Cardiac muscle cell (in vitro differentiated cells and primary cell): ENCODE measurements around the gene DPF3. TPM values are rescaled to one million over a fixed set of nuclear protein-coding genes. Genes with fewer than 3 reads are reported as not detected.

Experiments used
- DNase-seq, 2 donors: peaks; one replicate each; pipeline versions ENCODE4 v3.0.0 to v3.0.0-alpha.2; 2010 to 2017; ENCODE audit warnings: low read depth in 1 of 2, low spot score in 1 of 2
- H3K27ac ChIP-seq: fragments of 200-600 bp; sonication (generic); 2 replicates; pipeline ENCODE4 v1.5.1; 2016
- H3K27me3 ChIP-seq: fragments of 200-600 bp; sonication (generic); 2 replicates; pipeline ENCODE4 v1.6.0; 2016; ENCODE audit warnings: control low read depth
- H3K36me3 ChIP-seq: fragments of 200-600 bp; sonication (generic); 2 replicates; pipeline ENCODE4 v1.5.1; 2016; ENCODE audit warnings: control low read depth
- H3K4me1 ChIP-seq: fragments of 200-600 bp; sonication (generic); 2 replicates; pipeline ENCODE4 v1.8.1; 2017; ENCODE audit warnings: low read depth, mild to moderate bottlenecking, mixed run types
- H3K4me3 ChIP-seq: fragments of 200-600 bp; sonication (generic); 2 replicates; pipeline ENCODE4 v1.5.1; 2016; ENCODE audit warnings: mild to moderate bottlenecking
- H3K9me3 ChIP-seq: fragments of 200-600 bp; sonication (generic); 2 replicates; pipeline ENCODE4 v1.5.1; 2017; ENCODE audit warnings: low read depth, mild to moderate bottlenecking, control low read depth
- polyA plus RNA-seq: library from polyadenylated mRNA; unstranded; fragments of >200 nt; fragmentation: Nextera tagmentation; extraction: Ambion mirVana; gene quantifications from 2 replicates; pipeline ENCODE4 v1.2.1, GENCODE V29; 2016
- total RNA-seq: library from RNA; depleted of rRNA; stranded (reverse); fragments of >200 nt; gene quantifications from 2 replicates; pipeline ENCODE4 v1.2.3, GENCODE V29; 2016
- TF ChIP-seq, protein P1 (sequence below): IDR thresholded peaks from 2 replicates; pipeline ENCODE4 v1.5.1; 2012; ENCODE audit warnings: low read depth, mild to moderate bottlenecking, low read length

DPF3 gene
- total and polyA plus RNA-seq, 2 experiments from 2014 or later: 25.9 to 84.8 TPM

DNA sequence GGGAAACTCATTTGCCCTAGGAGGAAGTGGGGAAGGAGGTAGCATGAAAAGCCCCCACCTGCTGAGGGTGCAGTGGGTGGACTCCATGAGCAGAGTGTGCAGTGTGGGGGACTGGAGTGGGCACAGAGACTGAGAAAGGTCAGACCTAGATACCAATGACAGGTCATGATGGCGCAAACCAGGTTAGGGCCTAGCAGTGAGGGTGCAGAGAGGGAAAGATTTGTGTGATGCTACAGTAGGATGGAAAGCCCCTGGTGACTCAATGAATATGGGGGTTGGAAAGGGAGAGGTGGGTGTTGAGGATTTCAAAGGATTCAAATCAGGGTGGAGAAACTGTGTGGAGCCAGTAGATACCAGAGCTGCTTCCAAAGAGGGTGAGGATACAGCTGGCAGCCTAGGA is 319.2 kb downstream of the DPF3 start:
- H3K36me3 ChIP-seq: no peaks in the 10 kb centered on the region
- no peaks in the 10 kb centered on the region for H3K9me3 ChIP-seq
- TF ChIP-seq, protein P1, sequence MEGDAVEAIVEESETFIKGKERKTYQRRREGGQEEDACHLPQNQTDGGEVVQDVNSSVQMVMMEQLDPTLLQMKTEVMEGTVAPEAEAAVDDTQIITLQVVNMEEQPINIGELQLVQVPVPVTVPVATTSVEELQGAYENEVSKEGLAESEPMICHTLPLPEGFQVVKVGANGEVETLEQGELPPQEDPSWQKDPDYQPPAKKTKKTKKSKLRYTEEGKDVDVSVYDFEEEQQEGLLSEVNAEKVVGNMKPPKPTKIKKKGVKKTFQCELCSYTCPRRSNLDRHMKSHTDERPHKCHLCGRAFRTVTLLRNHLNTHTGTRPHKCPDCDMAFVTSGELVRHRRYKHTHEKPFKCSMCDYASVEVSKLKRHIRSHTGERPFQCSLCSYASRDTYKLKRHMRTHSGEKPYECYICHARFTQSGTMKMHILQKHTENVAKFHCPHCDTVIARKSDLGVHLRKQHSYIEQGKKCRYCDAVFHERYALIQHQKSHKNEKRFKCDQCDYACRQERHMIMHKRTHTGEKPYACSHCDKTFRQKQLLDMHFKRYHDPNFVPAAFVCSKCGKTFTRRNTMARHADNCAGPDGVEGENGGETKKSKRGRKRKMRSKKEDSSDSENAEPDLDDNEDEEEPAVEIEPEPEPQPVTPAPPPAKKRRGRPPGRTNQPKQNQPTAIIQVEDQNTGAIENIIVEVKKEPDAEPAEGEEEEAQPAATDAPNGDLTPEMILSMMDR: no peak
- no peak for DNase-seq
- no peak overlapping the region for H3K4me3 ChIP-seq
- no peak overlapping the region for H3K27ac ChIP-seq
- peaks cover 3% of the 10 kb centered on the region for H3K4me1 ChIP-seq
- H3K27me3 ChIP-seq: no peaks in the 10 kb centered on the region

DNA sequence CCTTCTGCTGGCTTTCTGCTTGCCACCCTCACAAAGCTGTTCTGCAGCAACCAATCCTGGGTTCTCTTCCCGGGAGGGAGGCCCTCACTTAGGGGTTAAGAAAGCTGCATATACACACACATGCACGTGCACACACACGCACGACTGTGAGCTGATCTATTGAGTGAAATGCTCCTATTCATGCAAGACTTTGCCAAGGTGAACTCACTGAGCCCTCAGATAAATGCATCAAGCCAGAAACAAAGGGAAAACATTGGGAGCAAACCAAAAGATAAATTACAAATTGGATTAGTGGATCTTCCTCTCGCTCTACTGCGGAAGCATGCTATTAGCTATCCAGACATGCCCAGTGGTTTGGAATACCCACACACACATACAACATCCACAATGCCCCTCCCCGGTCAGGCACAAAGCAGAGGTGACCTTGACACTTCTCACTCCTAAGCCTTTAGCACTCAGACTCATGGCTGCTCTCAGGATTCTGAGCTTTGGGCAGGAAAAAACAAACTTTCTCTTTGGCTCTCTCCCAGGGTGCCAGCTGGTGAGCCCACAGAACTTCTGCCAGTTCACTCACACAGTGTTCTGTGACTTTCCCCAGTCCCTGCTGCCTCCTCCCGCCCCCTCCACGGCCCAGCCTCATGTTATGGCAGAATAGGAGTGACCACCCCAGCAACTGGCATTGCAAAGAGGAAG is 320.0 kb downstream of the DPF3 start:
- no peak for DNase-seq
- H3K27ac ChIP-seq: no peak overlapping the region

More for the DNA sequence above, 320.0 kb downstream of the DPF3 start:
- no peak overlapping the region for H3K4me3 ChIP-seq
- no peaks in the 10 kb centered on the region for H3K27me3 ChIP-seq
- peaks cover 3% of the 10 kb centered on the region for H3K4me1 ChIP-seq
- no peaks in the 10 kb centered on the region for H3K9me3 ChIP-seq
- TF ChIP-seq, protein P1: no peak
- no peaks in the 10 kb centered on the region for H3K36me3 ChIP-seq

Other genes starting within 250 kb of the DPF3 start
- 23.2 and 27.1 TPM in 2 replicates for gene DCAF4, start 32.4 kb upstream of the DPF3 start, total RNA-seq
- 10.2 and 11.0 TPM in 2 replicates for gene DCAF4, start 32.4 kb upstream of the DPF3 start, polyA plus RNA-seq
- 16.6 and 18.2 TPM in 2 replicates for gene ZFYVE1, start 133.0 kb upstream of the DPF3 start, total RNA-seq
- 18.5 and 18.8 TPM in 2 replicates for gene ZFYVE1, start 133.0 kb upstream of the DPF3 start, polyA plus RNA-seq
- gene RBM25, start 164.4 kb upstream of the DPF3 start, total RNA-seq: 27.8 and 66.8 TPM in 2 replicates
- 65.6 and 86.4 TPM in 2 replicates for gene RBM25, start 164.4 kb upstream of the DPF3 start, polyA plus RNA-seq
- gene PSEN1, start 242.4 kb upstream of the DPF3 start, total RNA-seq: 31.7 and 36.3 TPM in 2 replicates
- gene PSEN1, start 242.4 kb upstream of the DPF3 start, polyA plus RNA-seq: 48.8 and 49.7 TPM in 2 replicates